ENCODE data around the gene NPC1L1.

NPC1L1 gene

GRCh38 chr7:44470628-44471245 is 70.4 kb downstream of the NPC1L1 start:
- no peak overlapping the region for H3K4me3 ChIP-seq (IDR thresholded peaks at IDR 0.05; ENCODE audit: insufficient read depth, low read depth, low read length)
- H3K4me1 ChIP-seq (ENCODE audit: low read depth, poor library complexity, severe bottlenecking), result peaks cover 28% of the 10 kb centered on the region
- TF ChIP-seq CTCF (conservative IDR thresholded peaks at IDR 0.05; ENCODE audit: low read depth, low read length), result no peak
- no peaks in the 10 kb centered on the region for H3K27me3 ChIP-seq (ENCODE audit: insufficient read depth, low read depth)
- no peak overlapping the region for H3K27ac ChIP-seq
- H2AFZ ChIP-seq (ENCODE audit: low read depth), result no peak overlapping the region
- no peaks in the 10 kb centered on the region for H4K20me1 ChIP-seq (ENCODE audit: insufficient read depth)
- no peak overlapping the region for H3K9ac ChIP-seq
- H3K36me3 ChIP-seq (ENCODE audit: insufficient read depth), result peaks cover 6% of the 10 kb centered on the region; the same call in 1 of the 2 replicates
- H3K79me2 ChIP-seq (ENCODE audit: insufficient read depth, low read depth), result peaks cover 17% of the 10 kb centered on the region; the same call in 1 of the 2 replicates
- H3K4me2 ChIP-seq, result peak overlapping the region; percentile 13

- peaks cover 6% of the 10 kb centered on the region; the same call in 1 of the 2 replicates for H3K36me3 ChIP-seq (ENCODE audit: insufficient read depth)
- no peak overlapping the region for H2AFZ ChIP-seq (ENCODE audit: low read depth)
- TF ChIP-seq CTCF (conservative IDR thresholded peaks at IDR 0.05; ENCODE audit: low read depth, low read length), result no peak
- no peak overlapping the region for H3K9ac ChIP-seq
- H4K20me1 ChIP-seq (ENCODE audit: insufficient read depth), result no peaks in the 10 kb centered on the region
- H3K27ac ChIP-seq, result no peak overlapping the region
- H3K27me3 ChIP-seq (ENCODE audit: insufficient read depth, low read depth), result no peaks in the 10 kb centered on the region
- H3K4me3 ChIP-seq (IDR thresholded peaks at IDR 0.05; ENCODE audit: insufficient read depth, low read depth, low read length), result no peak overlapping the region
- H3K4me1 ChIP-seq (ENCODE audit: low read depth, poor library complexity, severe bottlenecking), result peaks cover 28% of the 10 kb centered on the region
- peak overlapping the region; percentile 13 for H3K4me2 ChIP-seq
- peaks cover 17% of the 10 kb centered on the region; the same call in 1 of the 2 replicates for H3K79me2 ChIP-seq (ENCODE audit: insufficient read depth, low read depth)
Measured at GRCh38 chr7:44470135-44470479, 71.0 kb downstream of the NPC1L1 start.

- Histone ChIP-seq H3K36me3 (ENCODE audit: insufficient read depth) (peaks cover 6% of the 10 kb centered on the region; the same call in 1 of the 2 replicates), H3K4me1 (ENCODE audit: low read depth, poor library complexity, severe bottlenecking) (peaks cover 28% of the 10 kb centered on the region), H3K27me3 (ENCODE audit: insufficient read depth, low read depth) (no peaks in the 10 kb centered on the region), H3K4me2 (peak overlapping the region; percentile 13; the same call in 1 of the 2 replicates), H3K79me2 (ENCODE audit: insufficient read depth, low read depth) (peaks cover 17% of the 10 kb centered on the region; the same call in 1 of the 2 replicates), H3K4me3 (IDR thresholded peaks at IDR 0.05; ENCODE audit: insufficient read depth, low read depth, low read length) (no peak overlapping the region), H2AFZ (ENCODE audit: low read depth) (no peak overlapping the region), H3K27ac (no peak overlapping the region), H3K9ac (no peak overlapping the region), H4K20me1 (ENCODE audit: insufficient read depth) (no peaks in the 10 kb centered on the region)
- no peak for TF ChIP-seq CTCF (conservative IDR thresholded peaks at IDR 0.05; ENCODE audit: low read depth, low read length)
Measured at GRCh38 chr7:44469461-44470134, 71.5 kb downstream of the NPC1L1 start.

GRCh38 chr7:44467217-44467548 is 73.9 kb downstream of the NPC1L1 start:
- peaks cover 6% of the 10 kb centered on the region; the same call in 1 of the 2 replicates for H3K36me3 ChIP-seq (ENCODE audit: insufficient read depth)
- no peak overlapping the region for H3K4me3 ChIP-seq (IDR thresholded peaks at IDR 0.05; ENCODE audit: insufficient read depth, low read depth, low read length)
- H3K79me2 ChIP-seq (ENCODE audit: insufficient read depth, low read depth), result peaks cover 27% of the 10 kb centered on the region; the same call in 1 of the 2 replicates

More at GRCh38 chr7:44467217-44467548, 73.9 kb downstream of the NPC1L1 start:
- Histone ChIP-seq H3K4me1 (ENCODE audit: low read depth, poor library complexity, severe bottlenecking) (peaks cover 41% of the 10 kb centered on the region), H2AFZ (ENCODE audit: low read depth) (no peak overlapping the region), H4K20me1 (ENCODE audit: insufficient read depth) (no peaks in the 10 kb centered on the region), H3K9ac (no peak overlapping the region), H3K27me3 (ENCODE audit: insufficient read depth, low read depth) (no peaks in the 10 kb centered on the region), H3K4me2 (no peak overlapping the region), H3K27ac (no peak overlapping the region)
- no peak for TF ChIP-seq CTCF (conservative IDR thresholded peaks at IDR 0.05; ENCODE audit: low read depth, low read length)
